Activated T-cell treated with anti-CD3 and anti-CD28 coated beads, Interleukin-2, amount 50 U/mL, for 24 hours (primary cell): Measurements from ENCODE around the gene SORBS2.

Experiments
- DNase-seq: peaks from one replicate; pipeline ENCODE4 v3.0.0-alpha.2; 2020
- H3K27ac Mint-ChIP-seq: 2 replicates; pipeline ENCODE4 v1.8.0; 2020; ENCODE audit warnings: mild to moderate bottlenecking, mixed read lengths
- H3K27me3 Mint-ChIP-seq: 2 replicates; pipeline ENCODE4 v1.8.0; 2020; ENCODE audit warnings: mixed read lengths
- H3K36me3 Mint-ChIP-seq: 2 replicates; pipeline ENCODE4 v1.8.0; 2020; ENCODE audit warnings: low read depth, mixed read lengths
- H3K4me1 Mint-ChIP-seq: 2 replicates; pipeline ENCODE4 v1.8.0; 2020; ENCODE audit warnings: low read depth, mixed read lengths
- H3K4me3 Mint-ChIP-seq: 2 replicates; pipeline ENCODE4 v1.8.0; 2020; ENCODE audit warnings: mild to moderate bottlenecking, moderate library complexity, mixed read lengths
- H3K9me3 Mint-ChIP-seq: 2 replicates; pipeline ENCODE4 v1.8.0; 2020; ENCODE audit warnings: mixed read lengths

SORBS2 gene

GRCh38 chr4:185839770-185840169 lies 27.8 kb upstream of the SORBS2 start:
- H3K36me3 Mint-ChIP-seq: no peaks in the 10 kb centered on the region
- H3K9me3 Mint-ChIP-seq: peaks cover 9% of the 10 kb centered on the region
- no peaks in the 10 kb centered on the region for H3K4me1 Mint-ChIP-seq

GRCh38 chr4:185839194-185839712 lies 27.3 kb upstream of the SORBS2 start:
- Mint-ChIP-seq H3K36me3 (no peaks in the 10 kb centered on the region), H3K9me3 (peaks cover 4% of the 10 kb centered on the region), H3K27ac (no peak overlapping the region), H3K4me1 (no peaks in the 10 kb centered on the region), H3K27me3 (no peaks in the 10 kb centered on the region), H3K4me3 (no peak overlapping the region)
- no peak for DNase-seq

More at GRCh38 chr4:185839770-185840169, 27.8 kb upstream of the SORBS2 start:
- Mint-ChIP-seq H3K4me3 (no peak overlapping the region), H3K27me3 (no peaks in the 10 kb centered on the region), H3K27ac (no peak overlapping the region)
- DNase-seq: no peak

GRCh38 chr4:185838514-185839193 lies 26.7 kb upstream of the SORBS2 start:
- Mint-ChIP-seq H3K4me1 (no peaks in the 10 kb centered on the region), H3K27me3 (no peaks in the 10 kb centered on the region), H3K9me3 (no peaks in the 10 kb centered on the region), H3K36me3 (no peaks in the 10 kb centered on the region), H3K27ac (no peak overlapping the region), H3K4me3 (no peak overlapping the region)
- DNase-seq: no peak

- no peak overlapping the region for H3K4me3 Mint-ChIP-seq
- no peak overlapping the region for H3K27ac Mint-ChIP-seq
- no peak for DNase-seq
- no peaks in the 10 kb centered on the region for H3K9me3 Mint-ChIP-seq
- H3K27me3 Mint-ChIP-seq: no peaks in the 10 kb centered on the region
- no peaks in the 10 kb centered on the region for H3K36me3 Mint-ChIP-seq
- H3K4me1 Mint-ChIP-seq: no peaks in the 10 kb centered on the region
Observed at GRCh38 chr4:185838104-185838452, 26.1 kb upstream of the SORBS2 start.

GRCh38 chr4:185837415-185838103 lies 25.6 kb upstream of the SORBS2 start:
- Mint-ChIP-seq H3K9me3 (no peaks in the 10 kb centered on the region), H3K27me3 (no peaks in the 10 kb centered on the region), H3K27ac (no peak overlapping the region), H3K4me1 (no peaks in the 10 kb centered on the region), H3K4me3 (no peak overlapping the region), H3K36me3 (no peaks in the 10 kb centered on the region)
- no peak for DNase-seq

- Mint-ChIP-seq H3K36me3 (no peaks in the 10 kb centered on the region), H3K9me3 (no peaks in the 10 kb centered on the region), H3K27ac (no peak overlapping the region), H3K27me3 (no peaks in the 10 kb centered on the region), H3K4me1 (no peaks in the 10 kb centered on the region), H3K4me3 (no peak overlapping the region)
- DNase-seq: no peak
Observed at GRCh38 chr4:185836241-185837084, 24.5 kb upstream of the SORBS2 start.

GRCh38 chr4:185835814-185836213 lies 23.8 kb upstream of the SORBS2 start:
- Mint-ChIP-seq H3K27ac (no peak overlapping the region), H3K9me3 (no peaks in the 10 kb centered on the region), H3K27me3 (no peaks in the 10 kb centered on the region), H3K4me1 (no peaks in the 10 kb centered on the region), H3K4me3 (no peak overlapping the region), H3K36me3 (no peaks in the 10 kb centered on the region)
- no peak for DNase-seq

GRCh38 chr4:185835336-185835735 lies 23.3 kb upstream of the SORBS2 start:
- DNase-seq: no peak
- Mint-ChIP-seq H3K27ac (no peak overlapping the region), H3K36me3 (no peaks in the 10 kb centered on the region), H3K9me3 (no peaks in the 10 kb centered on the region), H3K27me3 (no peaks in the 10 kb centered on the region), H3K4me1 (no peaks in the 10 kb centered on the region), H3K4me3 (no peak overlapping the region)

GRCh38 chr4:185834778-185835177 lies 22.8 kb upstream of the SORBS2 start:
- no peaks in the 10 kb centered on the region for H3K36me3 Mint-ChIP-seq
- H3K27ac Mint-ChIP-seq: no peak overlapping the region
- H3K9me3 Mint-ChIP-seq: no peaks in the 10 kb centered on the region
- H3K4me3 Mint-ChIP-seq: no peak overlapping the region
- DNase-seq: no peak
- H3K27me3 Mint-ChIP-seq: no peaks in the 10 kb centered on the region
- H3K4me1 Mint-ChIP-seq: no peaks in the 10 kb centered on the region

GRCh38 chr4:185834088-185834487 lies 22.1 kb upstream of the SORBS2 start:
- Mint-ChIP-seq H3K9me3 (no peaks in the 10 kb centered on the region), H3K27ac (no peak overlapping the region), H3K27me3 (no peaks in the 10 kb centered on the region), H3K36me3 (no peaks in the 10 kb centered on the region), H3K4me3 (no peak overlapping the region), H3K4me1 (no peaks in the 10 kb centered on the region)
- no peak for DNase-seq

GRCh38 chr4:185833055-185833598 lies 21.1 kb upstream of the SORBS2 start:
- no peaks in the 10 kb centered on the region for H3K9me3 Mint-ChIP-seq
- no peak for DNase-seq

GRCh38 chr4:185831125-185831815 lies 19.3 kb upstream of the SORBS2 start:
- no peaks in the 10 kb centered on the region for H3K27me3 Mint-ChIP-seq
- no peaks in the 10 kb centered on the region for H3K9me3 Mint-ChIP-seq
- DNase-seq: no peak
- no peaks in the 10 kb centered on the region for H3K36me3 Mint-ChIP-seq
- no peak overlapping the region for H3K4me3 Mint-ChIP-seq
- H3K27ac Mint-ChIP-seq: no peak overlapping the region
- no peaks in the 10 kb centered on the region for H3K4me1 Mint-ChIP-seq

More at GRCh38 chr4:185833055-185833598, 21.1 kb upstream of the SORBS2 start:
- no peak overlapping the region for H3K27ac Mint-ChIP-seq
- no peaks in the 10 kb centered on the region for H3K4me1 Mint-ChIP-seq
- no peaks in the 10 kb centered on the region for H3K36me3 Mint-ChIP-seq
- no peaks in the 10 kb centered on the region for H3K27me3 Mint-ChIP-seq
- H3K4me3 Mint-ChIP-seq: no peak overlapping the region

- no peak for DNase-seq
- Mint-ChIP-seq H3K4me1 (no peaks in the 10 kb centered on the region), H3K27ac (no peak overlapping the region), H3K4me3 (no peak overlapping the region), H3K27me3 (no peaks in the 10 kb centered on the region), H3K9me3 (no peaks in the 10 kb centered on the region), H3K36me3 (no peaks in the 10 kb centered on the region)
Observed at GRCh38 chr4:185830263-185830994, 18.4 kb upstream of the SORBS2 start.
